Ramos (cell line): Measurements from ENCODE around the gene SGK1.
"Not testable (repeated sequence)": the region's sequence is repeated elsewhere in the genome, so short reads cannot be mapped to it uniquely, and the experiment has no call there.

Experiments used
- in situ Hi-C: fragments of 300-500 bp; cut with MboI; formaldehyde crosslinking; loops from one replicate; pipeline ENCODE4 v1.14.3; 2022; ENCODE audit warnings: low sequenced_read_pairs; ENCODE audit not compliant: unreplicated experiment

The SGK1 gene

DNA sequence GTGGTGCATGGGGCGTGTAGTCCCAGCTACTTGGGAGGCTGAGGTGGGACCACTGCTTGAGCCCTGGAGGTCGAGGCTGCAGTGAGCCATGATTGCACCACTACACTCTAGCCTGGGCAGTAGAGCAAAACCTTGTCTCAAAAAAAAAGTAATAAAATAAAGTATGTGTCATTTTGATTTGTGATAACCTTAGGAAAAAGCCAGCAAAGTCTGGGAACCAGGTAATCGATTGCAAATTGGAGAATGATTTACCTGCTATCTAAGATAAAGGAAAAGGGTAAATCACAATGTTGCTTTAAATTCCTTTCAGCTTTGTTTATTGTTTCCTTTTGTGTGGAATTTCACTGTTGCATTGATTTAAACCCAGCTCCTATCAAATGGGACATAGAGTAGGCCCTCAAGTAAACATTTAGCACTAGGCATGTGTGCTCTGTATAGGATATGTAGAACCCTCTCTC, 59.0 kb downstream of the SGK1 start:
- in situ Hi-C loops: no loop called here

DNA sequence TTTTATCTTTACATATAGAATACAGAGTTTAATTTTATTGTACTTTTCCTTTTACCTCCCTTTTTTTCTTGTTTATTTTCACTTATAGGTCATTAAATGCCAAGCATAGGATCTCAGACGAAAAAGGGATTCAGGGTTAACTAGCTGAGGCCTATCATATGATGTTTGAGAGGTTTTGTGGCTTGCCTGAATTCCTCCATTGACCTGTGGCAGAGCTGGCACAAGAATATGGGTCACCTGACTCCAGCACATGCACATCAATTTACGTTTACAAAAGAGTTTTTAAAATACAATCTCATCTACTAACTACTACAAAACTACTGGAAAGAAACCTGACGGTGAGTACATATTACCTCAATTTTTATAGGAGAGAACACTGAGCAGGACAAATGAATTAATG, 60.4 kb downstream of the SGK1 start:
- in situ Hi-C loops: no loop called here

DNA sequence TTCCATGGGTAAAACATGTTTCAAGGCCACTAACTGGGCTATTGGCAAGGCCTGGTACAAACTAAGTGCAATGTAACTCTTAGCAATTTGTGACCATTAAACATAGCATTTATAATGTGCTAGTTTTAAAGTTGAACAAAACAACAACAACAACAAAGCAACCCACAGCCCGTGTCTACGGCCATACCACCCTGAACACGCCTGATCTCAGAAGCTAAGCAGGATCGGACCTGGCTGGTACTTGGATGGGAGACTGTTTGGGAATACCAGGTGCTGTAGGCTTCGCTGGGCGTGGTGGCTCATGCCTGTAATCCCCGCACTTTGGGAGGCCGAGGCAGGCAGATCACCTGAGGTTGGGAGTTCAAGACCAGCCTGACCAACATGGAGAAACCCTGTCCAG, 61.0 kb downstream of the SGK1 start:
- in situ Hi-C loops: no loop called here

GRCh38 chr6:134255280-134255679, 62.6 kb downstream of the SGK1 start:
- in situ Hi-C loops: not testable (repeated sequence)

- in situ Hi-C loops: no loop called here
These were observed 63.8 kb downstream of the SGK1 start for GRCh38 chr6:134254118-134254517.

DNA sequence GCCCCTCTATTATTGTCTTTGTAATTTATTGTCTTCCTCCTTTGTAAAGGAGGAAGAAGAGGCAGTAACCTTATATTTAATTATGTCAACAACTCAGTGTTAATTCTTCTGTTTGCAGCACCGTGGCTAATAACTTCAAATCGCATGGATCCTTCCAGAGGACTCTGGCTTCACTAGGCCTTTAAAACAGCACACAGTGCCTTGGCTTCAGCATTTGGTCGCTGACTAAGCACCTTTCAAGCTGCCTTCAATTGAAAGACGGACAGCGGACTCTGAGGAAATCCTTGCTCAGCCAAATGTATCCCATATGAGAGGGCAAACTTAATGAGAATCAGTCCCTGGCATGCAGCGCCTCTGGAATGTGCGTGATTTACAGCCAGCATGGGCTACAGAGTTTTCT, 64.2 kb downstream of the SGK1 start:
- in situ Hi-C loops: no loop called here

DNA sequence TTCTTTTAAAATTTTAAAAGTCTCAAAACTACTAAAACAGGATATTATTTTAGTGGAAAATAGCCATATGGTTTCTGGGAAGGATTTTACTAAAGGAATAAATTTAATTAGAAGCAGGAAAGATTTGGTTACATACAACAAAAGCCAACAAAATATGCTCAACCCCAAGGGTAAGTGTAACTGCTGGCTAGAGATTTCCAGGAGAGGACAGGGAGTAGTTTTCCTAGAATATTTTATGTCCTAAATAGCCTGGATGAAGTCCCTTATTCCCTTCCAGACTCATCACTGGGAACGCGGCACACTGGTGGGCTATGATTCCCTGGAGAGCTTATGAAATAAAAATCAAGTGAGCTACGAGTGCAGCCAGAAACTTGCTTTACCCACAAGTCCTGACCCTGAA, 66.6 kb downstream of the SGK1 start:
- in situ Hi-C loops: no loop called here

- in situ Hi-C loops: no loop called here
These were observed 67.1 kb downstream of the SGK1 start for GRCh38 chr6:134250776-134251175.

DNA sequence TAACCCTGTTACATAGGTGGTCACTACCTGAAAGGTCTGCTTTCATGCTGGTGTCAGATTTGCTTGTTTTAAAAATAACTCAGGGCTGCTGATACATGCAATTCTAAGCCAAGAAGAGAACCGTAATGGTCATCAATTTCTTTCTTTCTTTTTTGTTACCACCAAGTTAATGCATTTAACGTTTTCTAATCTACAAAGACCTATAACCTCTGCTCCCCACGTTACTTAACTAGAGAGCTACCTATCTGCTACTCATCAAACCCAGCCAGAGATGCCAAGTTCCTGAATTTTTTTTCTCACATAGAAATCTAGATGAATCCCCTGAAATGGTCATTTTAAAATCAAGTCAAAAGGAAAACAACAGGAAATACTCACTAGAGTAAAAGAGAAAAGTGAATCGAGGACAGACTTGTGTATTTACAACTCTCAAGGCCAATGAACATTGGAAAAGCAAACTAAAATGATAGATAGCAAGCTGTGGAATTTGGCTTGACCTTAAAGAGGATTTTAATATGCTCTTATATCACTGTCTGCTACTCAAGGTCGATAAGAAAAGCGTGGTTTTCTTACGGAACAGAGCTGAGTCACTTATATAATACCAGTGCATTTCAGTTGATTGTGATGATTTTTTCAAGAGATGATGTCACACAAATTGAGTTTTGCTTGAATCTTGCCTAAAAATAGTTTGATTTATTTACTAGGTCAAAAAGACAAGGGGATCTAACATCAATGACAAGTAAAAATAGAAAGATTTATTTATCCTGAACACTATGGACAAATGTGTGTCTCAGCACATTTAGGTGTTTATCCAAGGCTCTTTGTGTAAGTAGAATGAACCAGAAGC, 67.9 kb downstream of the SGK1 start:
- in situ Hi-C loops: no loop called here

DNA sequence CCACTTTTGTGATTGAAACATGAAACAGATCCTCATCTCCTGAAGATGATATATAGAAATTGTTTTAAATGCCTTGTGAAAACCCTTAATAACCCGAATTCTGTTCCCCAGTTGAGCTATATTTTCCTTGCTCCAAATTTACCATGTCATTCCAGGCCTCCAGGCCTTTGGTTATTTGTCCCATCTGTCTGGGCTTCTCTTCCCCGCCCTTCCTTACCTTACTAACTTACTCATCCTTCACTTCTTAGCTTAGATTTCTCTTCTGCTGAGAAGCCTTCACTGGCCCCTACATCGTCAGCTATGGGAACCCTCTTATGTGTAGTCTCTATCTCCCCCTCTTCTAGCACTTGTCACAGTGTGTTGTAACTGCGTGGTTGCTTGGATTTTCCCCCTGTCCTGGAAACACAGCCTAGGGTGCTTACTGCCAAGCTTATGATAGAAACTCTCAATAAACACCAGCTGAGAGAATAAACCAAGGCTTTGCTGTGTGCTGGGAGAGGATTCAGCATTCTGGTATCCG, 68.6 kb downstream of the SGK1 start:
- in situ Hi-C loops: no loop called here

- in situ Hi-C loops: no loop called here
These were observed 69.9 kb downstream of the SGK1 start for GRCh38 chr6:134247844-134248580.

DNA sequence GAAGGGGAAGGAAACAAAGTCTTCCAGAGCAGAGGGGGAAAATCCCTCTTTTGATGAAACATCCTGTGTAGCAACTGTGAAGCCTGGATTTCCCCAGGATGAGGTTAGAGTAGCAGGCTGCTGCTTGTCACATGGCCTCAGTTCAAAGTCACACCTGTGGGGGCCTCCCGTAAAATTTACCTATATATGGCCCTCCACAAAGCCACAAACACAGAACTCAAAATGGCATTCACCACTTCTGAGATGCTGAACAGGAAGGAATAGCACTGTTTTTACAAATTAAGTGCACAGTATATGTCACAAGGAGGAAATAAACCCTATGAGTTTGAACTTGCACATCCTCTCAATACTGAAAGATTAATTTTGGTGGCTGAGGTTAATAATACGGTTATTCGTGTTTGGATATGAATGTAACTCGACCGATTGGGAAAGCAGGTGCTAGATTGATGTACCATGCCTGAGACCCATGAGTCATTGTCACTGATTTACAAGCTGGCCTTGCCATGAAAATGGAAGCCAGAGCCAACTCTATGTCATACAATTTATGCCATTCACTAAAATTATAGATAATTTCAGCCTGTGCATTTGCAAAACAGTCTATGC, 70.6 kb downstream of the SGK1 start:
- in situ Hi-C loops: no loop called here

- in situ Hi-C loops: no loop called here
These were observed 72.2 kb downstream of the SGK1 start for GRCh38 chr6:134245706-134246105.

DNA sequence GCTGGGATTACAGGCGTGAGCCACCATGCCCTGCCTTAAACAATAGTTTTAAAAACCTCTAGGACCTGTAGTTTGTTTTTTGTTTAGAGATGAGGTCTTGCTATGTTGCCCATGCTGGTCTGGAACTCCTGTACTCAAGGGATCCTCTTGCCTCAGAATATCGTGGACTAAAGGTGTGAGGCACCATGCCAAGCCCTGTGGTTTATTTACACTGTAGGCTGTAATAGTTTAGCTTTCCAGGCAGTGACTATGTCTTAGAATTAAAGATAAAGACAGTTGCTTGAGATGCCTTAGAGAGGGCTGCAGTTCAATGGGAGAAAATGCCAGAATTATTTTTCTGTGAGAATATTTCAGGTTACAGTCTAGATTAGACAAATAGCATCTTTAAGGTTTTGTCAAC, 72.9 kb downstream of the SGK1 start:
- in situ Hi-C loops: no loop called here

DNA sequence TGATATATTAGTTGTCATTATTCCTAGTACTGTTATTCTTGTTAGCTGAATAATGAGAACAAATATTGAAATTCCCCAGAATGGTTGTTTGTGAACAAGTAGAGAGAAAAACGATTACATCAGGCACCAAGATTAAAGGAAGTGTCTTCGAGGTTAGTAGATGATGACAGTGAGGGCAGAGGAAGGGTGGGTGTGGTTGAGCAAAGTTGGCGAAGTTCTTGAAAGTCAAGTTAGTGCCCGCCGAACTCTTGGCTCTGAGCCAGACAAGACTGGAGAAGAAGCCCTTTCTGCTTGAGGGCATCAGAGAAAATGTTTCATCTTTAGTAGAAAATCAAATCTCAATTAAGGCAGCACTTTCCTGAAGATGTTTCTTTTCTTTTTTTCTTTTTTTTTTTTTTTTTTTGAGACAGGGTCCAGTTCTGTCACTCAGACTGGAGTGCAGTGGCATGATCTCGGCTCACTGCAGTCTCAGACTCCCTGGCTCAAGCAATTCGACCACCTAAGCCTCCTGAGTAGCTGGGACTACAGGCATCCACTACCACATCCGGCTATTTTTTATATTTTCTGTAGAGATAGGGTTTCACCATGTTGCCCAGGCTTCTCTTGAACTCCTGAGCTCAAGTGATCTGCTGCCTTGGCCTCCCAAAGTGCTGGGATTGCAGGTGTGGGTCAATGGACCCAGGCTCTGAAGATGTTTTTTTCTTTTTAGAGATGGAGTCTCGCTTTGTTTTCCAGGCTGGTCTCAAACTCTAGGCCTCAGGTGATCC, 77.1 kb downstream of the SGK1 start:
- in situ Hi-C loops: no loop called here

DNA sequence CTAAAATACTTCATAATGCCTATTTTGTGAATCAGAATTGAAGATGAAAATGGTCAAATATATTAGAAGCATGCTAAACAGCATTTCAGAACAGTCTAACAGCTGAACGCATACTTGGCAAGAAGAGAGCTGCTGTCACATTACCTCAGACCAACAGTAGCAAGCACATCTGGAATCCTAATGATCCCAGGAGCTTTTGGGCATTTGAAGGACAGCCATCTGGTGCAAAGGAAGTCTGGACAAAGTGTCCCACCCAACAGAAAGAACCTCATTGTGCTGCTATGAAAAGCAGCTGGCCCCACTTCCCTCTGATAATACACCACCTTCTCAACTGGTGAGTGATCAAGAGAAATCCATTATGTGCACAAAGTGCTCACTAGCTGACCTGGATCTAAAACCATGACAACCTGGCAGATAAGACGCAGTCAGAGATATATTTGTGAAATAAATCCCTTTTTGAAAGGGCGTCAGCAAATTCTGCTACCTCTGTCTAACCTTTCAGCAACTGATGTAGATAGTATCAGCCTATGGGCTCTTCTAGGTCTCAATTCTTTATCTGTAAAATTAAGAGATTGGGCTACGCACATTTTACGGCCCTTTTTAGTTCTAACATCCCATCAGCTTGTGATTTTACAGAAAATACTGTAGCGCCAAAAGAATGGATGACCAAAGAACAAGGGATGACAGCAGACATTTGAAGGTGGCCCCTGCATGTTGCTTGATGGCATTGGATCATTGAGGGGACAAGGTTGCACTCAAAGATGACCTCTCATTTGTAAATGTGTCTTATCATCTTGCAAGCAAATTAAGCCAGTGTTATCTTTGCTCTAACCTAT, 78.7 kb downstream of the SGK1 start:
- in situ Hi-C loops: no loop called here

GRCh38 chr6:134238006-134238405, 79.9 kb downstream of the SGK1 start:
- in situ Hi-C loops: no loop called here

GRCh38 chr6:134235937-134236751, 81.8 kb downstream of the SGK1 start:
- in situ Hi-C loops: no loop called here

- in situ Hi-C loops: not testable (repeated sequence)
These were observed 82.6 kb downstream of the SGK1 start for GRCh38 chr6:134235334-134235733.
